GM12872 (cell line): Measurements from ENCODE around the gene CFAP92.

Experiments
- TF ChIP-seq, protein P1 (sequence below): IDR thresholded peaks from 3 replicates; pipeline ENCODE4 v1.5.1; 2011; ENCODE audit warnings: low read depth, mild to moderate bottlenecking, low read length, moderate library complexity; ENCODE audit not compliant: insufficient read depth

CFAP92 gene

DNA sequence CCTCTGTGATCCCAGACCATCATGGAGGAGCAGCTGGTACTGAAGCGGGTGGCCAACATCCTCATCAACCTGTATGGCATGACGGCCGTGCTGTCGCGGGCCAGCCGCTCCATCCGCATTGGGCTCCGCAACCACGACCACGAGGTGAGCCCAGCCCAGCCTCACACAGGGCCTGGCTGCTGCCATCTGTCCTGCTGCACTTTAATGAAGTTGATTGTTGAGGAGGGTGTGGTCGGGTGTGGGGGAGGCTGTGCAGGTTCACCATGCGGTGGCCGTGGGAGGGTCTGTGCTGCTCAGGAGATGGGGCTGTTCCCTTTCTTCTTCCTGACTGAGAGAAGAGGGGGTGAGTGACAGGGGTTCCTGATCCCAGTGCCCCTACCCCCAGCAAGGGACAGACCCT, 83.9 kb downstream of the CFAP92 start:
- TF ChIP-seq, protein P1, sequence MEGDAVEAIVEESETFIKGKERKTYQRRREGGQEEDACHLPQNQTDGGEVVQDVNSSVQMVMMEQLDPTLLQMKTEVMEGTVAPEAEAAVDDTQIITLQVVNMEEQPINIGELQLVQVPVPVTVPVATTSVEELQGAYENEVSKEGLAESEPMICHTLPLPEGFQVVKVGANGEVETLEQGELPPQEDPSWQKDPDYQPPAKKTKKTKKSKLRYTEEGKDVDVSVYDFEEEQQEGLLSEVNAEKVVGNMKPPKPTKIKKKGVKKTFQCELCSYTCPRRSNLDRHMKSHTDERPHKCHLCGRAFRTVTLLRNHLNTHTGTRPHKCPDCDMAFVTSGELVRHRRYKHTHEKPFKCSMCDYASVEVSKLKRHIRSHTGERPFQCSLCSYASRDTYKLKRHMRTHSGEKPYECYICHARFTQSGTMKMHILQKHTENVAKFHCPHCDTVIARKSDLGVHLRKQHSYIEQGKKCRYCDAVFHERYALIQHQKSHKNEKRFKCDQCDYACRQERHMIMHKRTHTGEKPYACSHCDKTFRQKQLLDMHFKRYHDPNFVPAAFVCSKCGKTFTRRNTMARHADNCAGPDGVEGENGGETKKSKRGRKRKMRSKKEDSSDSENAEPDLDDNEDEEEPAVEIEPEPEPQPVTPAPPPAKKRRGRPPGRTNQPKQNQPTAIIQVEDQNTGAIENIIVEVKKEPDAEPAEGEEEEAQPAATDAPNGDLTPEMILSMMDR = no peak

DNA sequence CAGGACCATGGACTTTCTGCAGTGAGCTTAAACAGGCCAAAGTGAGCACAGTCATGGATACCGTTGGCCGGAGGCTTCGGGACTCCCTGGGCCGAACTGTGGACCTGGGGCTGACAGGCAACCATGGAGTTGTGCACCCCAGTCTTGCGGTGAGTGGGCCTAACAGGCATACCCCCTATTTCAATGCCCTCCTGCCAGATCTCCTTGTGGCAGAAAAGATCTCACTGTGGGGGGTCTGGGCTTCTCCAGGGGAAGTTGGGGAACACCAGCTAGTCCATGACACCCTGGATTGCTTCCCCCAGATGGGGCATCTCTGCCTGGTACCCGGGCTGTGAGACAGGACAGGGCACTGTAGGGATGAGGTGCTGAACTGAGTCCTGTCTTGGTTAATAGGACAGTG, 84.9 kb downstream of the CFAP92 start:
- TF ChIP-seq, protein P1 = no peak

DNA sequence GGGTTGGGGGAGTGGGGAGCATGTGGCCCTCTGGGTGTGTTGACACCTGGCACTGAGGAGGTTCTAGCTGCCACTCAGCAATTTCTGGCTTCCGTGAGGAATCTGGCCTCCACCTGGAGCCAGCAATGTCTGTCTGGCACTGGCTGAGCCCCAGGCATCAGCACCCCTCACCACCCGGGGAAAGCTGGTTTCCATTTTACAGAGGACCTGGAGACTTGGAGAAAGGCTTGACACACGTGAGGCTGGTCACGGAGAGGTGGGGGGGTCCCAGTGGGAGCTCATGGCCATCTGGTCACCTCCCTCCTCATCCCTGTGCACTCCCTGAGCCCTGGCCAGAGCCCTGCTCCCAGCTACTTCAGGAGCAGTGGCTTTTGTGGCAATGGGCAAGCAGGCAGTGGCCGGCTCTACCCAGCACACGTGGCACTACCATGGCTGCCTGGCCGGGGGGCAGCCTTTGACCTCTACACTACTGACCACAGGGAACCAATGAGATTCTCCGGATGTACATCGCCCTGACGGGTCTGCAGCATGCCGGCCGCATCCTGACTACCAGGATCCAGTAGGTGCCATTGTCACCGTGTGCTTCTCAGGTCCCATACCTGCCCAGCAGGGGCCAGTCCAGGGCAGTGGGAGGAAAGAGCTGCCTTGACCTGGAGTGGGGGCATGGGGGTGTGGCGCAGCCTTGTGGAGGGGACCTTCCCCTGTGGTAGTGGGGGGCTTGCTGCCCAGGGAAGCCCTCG, 86.0 kb downstream of the CFAP92 start:
- TF ChIP-seq, protein P1 = no peak

DNA sequence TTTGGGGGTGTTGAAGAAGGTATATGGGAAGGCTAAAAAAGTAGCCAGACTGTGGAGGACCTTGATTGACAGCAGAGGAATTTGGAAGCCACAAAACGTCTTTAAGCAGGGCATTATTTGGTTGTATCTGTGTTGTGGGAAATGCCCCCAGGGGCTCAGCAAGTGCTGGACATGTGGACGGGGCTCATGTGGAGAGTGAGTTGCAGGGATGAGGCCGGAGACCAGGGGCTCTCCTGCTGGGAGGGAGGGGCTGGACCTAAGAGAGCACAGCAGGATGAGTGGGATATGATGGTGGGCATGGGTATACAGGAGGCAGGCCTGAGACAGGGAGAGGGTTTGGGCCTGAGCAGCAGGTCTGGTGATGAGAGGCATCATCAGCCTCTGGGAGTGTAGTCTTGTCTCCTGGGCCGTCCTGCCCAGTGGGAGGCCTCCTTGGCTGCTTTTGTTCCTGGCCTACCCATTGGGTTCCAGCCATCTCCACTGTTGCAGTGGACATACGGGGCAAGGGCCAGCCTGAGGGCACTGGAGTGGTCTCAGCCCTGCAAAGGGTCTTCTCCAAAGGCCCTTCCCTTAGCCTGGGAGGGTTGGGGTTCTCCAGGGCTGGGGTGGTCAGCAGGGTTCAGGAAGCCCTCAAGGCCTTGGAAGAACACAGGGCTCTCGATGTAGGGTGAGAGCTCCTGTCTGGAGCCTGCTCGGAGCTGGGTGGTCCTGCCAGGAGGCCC, 86.9 kb downstream of the CFAP92 start:
- TF ChIP-seq, protein P1 = no peak

DNA sequence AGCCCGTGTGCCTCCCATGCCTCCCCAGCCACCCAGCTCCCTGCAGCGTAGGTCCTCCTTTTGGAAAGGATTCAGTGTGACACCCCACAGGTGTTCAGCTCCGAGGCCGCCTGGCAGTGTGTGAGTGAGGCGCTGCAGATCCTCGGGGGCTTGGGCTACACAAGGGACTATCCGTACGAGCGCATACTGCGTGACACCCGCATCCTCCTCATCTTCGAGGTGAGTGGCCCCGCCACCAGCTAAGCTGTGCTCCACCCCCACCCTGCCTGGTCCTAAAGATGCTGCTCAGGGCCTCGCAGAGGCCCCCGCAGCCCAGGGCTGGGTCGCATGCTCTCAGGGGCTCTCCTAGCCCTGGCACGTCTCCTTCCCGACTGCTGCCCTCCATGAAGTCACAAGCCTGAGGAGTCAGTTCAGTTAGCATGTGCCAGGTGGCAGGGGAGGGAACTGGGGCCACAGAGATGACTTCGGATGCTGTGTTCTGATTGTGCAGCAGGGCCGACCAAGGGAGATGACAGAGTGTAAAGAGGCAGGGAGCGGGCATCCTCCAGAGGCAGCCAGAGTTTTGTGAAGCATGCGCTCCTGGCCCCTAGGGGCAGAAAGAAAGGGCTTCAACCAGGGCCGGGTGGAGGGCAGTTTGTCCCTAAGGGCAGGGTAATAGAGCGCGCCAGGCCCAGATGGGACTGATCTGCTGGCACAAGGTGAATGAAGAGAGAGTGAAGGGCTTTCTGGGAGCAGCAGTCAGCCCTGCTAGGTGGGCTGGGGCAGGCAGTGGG, 87.7 kb downstream of the CFAP92 start:
- TF ChIP-seq, protein P1 = no peak

DNA sequence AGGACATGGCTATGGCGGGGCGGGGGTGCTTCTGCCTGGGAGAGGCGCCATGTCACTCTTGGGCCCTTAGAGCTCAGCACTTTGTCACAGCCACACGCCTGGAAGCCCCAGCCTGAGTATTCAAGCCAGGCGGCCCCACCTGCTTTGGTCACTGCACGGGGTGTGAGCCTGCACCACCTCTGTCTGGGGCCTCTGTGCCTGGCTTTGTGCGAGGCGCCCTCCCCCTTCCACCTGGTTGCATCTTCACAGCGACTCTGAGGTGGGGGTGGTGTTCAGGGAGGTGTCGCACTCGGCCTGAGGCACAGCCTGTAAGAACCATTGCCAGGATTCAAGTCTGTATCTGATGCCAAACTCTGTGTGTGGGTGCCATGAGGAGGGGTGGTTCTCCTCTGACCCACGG, 90.4 kb downstream of the CFAP92 start:
- TF ChIP-seq, protein P1 = no peak

DNA sequence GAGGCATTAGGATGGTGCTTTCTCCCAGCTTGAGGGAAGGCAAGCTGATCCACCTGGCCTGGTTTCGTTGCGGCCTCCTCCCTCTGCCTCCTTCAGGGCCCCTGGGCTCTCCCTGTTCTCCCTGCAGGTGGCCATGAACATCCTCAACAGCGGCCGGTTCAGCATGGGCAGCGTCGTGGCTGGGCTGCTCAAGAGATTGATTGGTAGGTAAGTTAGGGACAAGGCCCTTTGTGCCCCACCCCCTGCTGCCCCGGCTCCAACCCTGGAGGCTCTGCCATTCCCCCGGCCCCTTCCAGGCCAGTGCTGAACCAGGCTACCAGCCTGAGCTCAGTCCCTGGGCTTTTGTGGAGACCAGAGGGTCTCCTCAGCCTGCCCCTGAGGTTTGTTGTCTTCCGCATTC, 91.5 kb downstream of the CFAP92 start:
- TF ChIP-seq, protein P1 = no peak
